HG02798 (cell line): ENCODE data around the gene HEPACAM.

Experiments
- ATAC-seq: cut with Tn5 transposase; IDR thresholded peaks from one replicate; pipeline ENCODE4 v1.9.1; 2021; ENCODE audit warnings: mild to moderate bottlenecking; ENCODE audit not compliant: unreplicated experiment, poor library complexity

Gene HEPACAM

DNA sequence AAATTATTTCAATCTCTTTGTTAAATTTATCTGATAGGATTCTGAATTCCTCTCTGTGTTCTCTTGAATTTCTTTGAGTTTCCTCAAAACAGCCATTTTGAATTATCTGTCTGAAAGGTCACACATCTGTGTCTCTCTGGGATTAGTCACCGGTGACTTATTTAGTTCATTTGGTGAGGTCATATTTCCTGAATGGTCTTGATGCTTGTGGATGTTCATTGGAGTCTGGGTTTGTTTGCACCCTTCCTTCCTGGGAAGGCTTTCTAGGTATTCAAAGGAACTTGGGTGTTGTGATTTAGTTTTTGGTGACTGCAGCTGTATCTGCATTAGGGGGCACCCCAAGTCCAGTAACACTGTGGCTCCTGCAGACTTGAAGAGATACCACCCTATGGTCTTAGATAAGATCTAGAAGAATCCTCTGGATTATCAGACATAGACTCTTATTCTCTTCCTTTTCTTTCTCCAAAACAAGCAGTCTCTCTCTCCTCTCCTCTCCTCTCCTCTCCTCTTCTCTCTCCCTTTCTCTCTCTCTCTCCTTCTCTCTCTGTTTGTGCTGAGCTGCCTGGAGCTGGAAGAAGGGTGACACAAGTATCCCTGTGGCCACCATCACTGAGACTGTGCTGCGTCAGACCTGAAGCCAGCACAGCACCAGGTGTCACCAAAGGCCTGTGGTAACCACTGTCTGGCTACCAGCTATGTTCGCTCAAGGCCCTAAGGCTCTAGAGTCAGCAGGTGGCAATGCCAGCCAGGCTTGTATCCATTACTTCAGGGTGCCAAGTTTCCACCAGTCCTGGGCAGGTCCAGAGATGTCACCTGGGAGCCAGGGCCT, 20.1 kb downstream of the HEPACAM start:
- no peak for ATAC-seq

DNA sequence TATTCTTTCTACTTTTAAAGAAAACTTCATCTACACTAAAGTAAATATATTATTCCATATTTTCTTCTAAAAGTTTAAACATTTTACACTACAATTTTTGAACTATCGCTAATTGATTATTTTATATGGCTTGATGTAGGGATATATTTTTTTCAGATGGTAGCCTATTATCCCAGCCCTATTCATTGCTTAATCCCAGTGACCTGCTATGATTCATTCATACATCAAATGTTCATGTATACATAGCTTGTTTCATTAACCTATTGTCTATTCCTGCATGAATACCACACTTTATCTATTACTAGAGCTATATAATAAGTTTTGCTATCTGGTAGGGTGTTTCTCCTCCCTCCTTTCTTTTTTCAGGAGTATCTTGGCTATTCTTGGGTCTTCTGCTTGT, 33.2 kb downstream of the HEPACAM start:
- no peak for ATAC-seq

DNA sequence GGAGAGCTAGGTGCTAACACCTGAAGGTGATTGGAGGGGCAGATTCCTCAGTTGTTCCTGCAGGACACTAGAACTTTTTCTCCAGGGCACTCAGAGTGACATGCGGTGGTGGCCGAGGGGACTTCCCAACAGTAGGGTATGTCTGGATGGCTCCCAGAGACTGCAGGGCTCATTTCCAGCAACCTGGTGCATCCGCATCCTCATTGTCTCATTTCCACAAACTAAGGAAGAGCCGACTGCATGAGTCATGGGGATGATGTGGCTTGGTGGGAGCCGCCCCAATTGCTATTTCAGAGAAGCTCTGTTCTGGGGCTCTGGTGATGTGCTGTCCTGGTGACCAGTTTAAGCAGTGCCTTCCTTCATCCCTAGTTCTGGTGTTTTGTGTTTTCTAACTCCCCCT, 35.4 kb downstream of the HEPACAM start:
- no peak for ATAC-seq

DNA sequence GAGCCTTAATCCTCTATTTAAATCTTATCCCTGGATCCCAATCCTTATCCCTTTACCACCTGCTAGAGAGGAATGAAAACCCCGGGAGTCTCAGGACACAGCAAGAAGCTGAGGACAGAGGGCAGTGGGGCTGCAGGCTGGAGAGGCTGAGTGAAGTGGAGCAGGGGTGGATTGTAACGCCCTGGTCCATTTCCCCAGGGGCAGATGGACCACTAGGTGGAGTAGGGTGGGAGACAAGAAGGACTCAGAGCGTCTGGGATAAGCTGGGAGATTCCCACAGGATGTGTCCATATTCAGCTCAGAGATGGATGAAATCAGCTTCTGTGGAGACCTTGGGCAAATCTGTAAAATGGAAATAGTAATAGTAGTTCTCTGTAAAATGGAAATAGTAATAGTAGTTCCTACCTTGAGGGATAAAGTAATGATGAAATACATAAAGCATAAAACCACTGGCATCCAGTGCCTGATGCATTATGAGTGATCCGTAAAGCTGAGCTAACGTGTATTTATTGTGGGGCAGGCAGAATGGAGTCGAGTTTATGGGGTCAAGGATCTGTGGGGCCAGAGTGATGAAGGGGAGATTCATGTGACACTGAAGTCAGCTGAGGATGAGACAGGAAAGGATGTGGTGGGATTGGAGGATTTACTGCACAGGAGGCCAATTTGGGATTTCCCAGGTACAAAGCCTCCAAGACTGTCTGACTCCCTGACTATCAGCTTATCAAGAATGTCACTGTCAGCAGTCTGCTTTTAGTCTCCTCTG, 36.3 kb downstream of the HEPACAM start:
- ATAC-seq = no peak

DNA sequence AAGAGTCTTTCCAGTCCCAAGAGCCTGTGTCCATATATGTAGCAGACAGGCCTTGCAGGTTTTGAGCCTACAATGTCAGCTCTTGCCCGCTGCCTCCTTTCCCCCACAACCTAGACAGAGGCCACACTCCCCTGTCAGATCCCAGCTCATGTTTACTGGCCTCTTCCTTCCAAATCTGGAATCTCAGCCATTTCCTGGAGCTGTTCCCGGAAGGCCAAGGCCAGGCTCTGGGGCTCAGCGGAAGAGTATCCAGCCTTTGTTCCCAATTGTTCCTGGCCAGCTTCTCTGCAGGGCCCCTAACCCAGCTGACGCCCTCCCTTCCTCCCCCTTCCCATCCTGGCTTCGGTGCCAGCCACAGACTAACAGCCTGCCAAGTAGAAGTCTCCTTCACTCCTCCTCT, 37.1 kb downstream of the HEPACAM start:
- ATAC-seq = no peak

DNA sequence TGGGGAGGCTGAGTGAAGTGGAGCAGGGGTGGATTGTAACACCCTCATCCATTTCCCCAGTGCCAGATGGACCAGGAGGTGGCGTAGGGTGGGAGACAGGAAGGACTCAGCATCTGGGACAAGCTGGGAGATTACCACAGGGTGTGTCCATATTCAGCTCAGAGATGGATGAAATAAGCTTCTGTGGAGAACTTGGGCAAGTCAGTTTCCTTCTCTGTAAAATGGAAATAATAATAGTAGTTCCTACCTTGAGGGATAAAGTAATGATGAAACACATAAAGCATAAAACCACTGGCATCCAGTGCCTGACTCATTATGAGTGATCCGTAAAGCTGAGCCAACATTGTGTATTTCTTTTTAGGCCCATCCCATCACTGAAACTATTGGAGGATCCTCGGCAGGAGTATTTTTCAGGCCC, 37.6 kb downstream of the HEPACAM start:
- no peak for ATAC-seq

DNA sequence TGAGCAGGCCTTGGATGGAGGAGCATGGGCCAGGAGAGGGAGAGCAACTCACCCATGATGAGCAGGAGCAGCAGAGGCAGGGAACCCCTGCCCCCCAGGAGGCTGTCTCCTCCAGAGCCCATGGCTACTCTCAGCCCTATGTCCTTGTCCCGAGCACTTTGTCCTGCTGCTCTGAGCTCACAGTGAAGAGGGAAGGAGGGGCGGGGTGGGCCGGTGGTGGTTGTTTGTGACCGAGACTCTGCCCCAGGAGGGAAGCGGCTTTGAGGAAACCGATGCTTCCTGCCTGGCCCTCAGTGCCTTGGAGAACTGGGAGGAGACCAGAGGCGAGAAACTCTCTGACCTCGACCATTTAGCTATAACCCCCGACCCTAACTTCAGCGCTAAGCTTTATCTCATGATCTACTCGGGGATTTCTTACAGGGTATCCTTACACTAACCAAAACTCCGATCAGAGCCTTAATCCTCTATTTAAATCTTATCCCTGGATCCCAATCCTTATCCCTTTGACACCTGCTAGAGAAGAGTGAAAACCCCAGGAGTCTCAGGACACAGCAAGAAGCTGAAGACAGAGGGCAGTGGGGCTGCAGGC, 38.1 kb downstream of the HEPACAM start, which contains the start of gene ROBO4:
Gene ROBO4, minus strand, starts transcription at position 192 of the 589 bp plus-strand sequence. Its CDS starts 70 bp downstream, at position 122.
- ATAC-seq = no peak

DNA sequence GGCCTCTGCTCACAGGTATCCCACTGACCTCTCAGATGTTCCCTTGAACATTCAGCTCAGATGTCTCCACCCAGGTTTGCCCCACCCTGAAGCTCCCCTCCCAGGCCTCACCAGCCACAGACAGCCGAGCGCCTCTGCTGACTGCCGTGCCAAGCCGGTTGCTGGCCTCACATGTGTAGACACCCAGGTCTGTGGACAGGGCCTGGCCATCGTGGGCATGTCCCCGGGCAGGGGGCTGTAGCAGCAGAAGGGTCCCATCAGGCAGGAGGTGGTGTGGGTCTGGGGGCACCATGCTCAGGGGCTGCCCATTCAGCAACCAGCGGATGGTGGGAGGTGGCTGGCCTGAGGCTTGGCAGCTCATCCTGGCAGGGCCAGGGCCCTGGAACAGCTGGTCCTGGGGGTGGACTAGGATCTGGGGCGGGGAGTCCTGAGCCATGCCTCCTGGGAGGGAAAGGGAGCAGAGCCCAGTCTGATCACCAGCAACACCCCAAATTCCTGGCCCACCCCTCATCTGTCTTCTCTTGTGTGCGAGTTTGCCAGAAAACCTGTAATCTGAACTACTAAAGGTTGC, 38.9 kb downstream of the HEPACAM start:
- ATAC-seq = no peak

DNA sequence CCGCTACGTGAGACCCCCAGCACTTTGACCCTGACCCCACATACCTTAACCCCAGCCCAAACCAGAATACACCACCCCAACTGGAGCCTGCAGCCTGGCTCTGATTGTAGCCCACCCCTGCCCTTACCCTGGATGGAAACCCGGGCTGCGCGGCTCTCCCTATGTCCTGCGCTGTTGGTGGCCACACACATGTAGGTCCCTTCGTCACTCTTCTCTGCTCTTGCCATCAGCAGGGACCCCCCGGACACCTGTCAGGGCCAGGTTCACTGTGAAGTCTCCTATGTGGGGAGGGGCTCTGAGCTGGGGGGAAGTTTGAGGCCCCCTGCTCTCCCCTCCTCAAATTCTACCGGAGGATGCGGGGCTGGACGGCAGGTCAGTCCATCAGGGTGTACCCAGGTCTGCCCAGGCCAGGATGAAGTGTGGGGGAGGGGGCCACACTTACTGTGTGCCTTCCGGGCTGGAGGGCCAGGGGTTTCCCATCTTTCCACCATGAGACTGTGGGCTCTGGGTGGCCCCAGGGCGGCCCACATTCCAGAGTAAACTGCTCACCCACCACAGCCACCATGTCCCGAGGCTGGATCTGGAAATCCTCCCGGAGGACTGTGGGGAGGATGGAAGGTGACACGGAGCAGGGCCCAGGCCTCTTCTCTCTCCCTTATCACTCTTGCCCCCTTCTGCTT, 39.6 kb downstream of the HEPACAM start:
- no peak for ATAC-seq

DNA sequence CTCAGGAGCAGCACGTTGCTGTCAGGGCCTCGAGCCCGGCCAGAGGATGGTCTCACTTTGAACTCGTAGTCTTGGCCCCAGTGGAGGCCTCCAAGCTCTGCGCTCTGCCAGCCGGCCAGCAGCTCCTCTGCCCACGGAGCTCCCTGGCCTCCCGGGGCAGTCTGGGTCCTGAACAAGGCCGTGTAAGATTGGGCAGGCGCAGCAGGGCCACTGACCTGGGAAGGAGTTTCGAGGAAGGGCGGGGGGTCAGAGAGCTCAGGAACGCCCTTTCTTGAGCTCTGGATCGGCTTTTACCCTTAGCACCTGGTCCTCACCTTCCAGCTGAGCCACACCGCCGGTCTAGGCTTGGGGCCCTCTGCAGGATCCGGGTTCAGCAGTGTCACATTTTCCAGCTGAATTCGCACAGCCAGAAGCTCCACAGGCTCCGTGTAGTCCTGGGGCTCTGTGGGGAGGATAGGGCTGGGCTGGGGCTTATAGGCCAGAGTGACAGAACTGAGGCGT, 40.3 kb downstream of the HEPACAM start:
- no peak for ATAC-seq

DNA sequence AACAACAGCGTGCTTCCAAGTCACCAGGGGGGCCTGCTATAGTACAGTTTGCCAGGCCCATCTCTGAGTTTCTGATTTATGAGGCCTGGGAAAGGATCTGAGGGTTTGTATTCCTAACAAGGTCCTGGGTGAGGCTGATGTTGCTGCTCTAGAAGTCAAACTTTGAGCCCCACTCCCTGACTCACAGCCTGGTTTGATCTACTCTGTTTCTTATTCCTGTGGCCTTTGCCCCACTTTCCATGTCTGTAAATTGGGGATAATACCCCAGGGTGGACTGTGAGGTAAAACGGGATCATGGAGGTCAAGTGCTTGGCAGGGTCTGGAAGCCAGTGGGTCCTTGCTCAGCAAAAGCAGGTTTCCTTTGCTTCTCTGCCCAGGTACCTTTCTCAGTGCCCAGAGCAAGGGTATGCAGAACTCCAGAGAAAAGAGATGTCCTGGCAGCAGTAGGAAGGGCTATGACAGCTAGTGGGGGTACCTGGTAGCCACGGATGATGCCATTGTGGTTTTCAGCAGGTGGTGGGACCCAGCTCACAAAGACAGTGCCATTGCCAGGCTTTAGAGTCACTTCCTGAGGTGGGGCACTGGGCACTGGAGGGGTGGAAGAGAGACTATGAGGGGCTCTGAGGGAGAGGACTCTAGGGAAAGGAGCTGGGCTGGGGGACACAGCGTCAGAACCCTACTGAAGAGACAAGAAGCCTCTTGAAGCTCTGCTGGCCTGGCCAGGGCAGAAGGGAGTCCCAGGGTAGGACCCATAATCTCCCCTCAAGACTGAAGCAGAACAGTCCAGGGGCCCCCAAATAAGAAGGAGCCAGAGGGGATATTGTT, 41.0 kb downstream of the HEPACAM start:
- ATAC-seq = no peak

DNA sequence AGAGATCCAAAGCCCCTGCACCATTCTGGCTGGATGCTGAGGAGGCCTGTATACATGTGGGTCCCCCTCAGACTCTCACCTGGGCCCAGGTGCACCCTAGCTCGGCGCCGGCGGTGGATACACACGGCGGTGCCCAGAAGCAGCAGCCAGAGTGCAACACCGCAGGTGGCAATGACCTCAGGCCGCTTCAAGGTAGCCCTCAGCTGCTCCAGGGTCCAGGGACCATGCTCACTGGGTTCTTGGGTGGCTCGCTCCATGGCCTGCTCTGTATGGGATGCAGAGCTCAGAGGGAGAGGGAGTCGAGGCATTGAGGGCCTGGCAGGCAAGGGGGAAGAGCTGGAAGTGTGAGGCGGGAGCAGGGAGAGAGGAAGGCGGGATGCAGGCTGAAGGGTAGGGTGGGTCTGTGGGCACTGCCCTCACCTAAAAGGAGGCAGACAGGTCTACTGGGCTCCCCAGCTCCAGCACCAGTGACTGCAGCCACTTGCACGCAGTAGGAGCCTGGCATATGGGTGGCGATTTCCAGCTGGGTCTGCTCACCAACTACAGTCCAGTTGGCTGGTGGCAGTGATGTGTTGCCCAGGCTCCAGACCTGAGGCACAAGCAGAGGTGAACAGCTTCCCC, 42.0 kb downstream of the HEPACAM start:
- ATAC-seq = no peak

DNA sequence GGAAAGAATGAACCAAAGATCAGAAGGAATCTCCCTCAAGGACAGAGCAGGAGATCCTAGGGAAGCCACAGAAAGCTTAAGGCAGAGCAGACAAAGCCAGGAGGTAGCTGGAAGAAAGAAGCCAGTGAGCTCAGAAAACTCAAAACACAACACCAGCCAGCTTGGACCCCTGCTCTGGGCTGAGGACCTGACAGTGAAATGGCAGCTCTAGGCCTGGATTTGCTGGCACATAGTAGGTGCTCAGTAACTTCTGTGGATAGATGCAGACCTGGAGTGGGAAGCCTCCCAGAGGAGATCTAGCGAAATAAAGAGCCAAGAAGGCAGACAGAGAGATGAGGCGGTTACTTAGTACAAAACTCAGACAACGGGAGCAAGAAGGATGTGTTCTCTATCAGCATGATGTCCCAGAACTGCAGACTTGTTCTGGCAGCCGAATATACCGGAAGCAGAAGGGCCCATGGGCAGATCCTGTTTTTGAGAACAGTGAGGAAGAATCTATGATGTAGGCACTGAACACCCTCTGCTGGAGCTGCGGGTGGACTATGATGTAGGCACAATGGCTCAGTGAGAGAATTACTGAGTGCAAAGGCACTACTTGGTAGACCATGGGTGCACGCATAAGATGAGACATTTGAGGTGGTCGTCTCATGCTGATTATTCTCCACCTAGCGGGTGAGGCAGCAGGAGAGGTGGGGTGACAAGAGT, 42.9 kb downstream of the HEPACAM start:
- no peak for ATAC-seq

DNA sequence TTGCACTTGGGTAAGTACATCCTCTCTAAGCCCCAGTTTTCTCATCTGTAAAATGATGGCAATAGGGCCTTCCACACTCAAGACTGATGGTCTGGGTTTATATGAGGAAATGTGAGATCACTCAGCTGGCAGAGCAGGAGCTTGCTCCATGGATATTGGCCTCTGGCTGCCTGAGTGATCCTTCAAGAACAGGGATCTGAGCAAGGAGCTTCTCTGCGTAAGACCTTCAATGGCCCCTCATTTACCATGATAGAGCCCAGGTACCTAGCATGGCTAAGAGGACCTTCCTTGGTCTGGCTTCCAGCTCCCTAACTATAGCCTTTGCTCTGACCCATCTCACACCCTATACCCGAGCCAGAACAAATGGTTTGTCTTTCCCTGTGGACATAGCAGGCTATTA, 43.7 kb downstream of the HEPACAM start:
- no peak for ATAC-seq

DNA sequence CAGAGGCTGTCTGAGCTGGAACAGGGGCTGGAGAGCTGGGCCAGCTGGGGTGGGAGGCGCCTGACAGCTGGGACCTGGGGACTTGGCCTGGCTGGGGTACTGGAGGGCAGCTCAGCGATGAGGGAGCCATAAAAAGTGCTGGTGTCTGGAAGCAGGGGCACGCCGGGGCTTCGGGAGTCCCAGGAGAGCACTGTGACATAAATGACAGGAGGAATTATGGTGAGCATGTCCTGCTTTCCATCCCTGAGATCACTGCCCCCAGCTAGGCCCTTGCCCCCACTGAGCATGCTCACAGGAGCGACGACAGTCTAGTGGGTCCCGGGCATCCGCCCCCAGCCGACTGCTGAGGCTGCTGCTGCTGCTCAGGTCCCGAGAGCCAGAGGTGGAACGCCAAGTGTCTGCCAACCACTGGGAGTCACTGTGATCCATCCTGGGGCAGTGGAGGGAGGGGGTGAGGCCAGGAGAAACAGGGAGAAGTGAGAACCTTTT, 44.4 kb downstream of the HEPACAM start:
- ATAC-seq = no peak

DNA sequence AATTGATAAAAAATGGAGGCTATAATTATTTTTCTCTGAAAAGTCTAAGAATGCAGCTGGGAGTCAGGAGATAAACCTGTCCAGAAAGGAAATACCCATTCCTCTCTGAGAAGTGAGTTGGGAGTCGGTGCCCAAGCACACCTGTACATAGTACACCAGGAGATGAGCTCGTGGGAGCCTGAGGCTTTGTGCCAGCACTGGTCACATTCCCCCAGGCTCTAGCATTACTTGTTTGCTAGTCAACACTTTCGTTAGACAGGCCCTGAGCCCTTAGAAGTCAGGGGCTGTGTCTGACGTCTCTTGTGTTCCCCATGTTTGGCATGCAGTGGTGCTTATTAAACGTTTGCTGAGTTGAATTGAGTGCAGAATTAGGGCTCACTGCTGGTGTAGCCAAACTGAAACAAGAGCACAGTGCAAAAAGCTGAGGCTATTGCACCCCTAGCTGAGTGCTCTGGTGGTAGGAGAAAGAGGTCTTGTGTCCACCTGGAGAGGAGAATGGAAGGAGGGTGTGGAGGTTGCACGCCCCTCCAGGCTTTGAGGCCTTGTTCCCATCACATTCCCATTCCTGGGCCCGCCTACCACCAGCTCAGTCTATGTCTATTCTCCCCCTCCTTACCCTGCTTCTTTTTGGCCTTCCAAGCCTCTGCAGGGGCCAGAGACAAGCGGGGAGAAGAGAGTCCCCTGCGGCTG, 45.0 kb downstream of the HEPACAM start:
- ATAC-seq = no peak

DNA sequence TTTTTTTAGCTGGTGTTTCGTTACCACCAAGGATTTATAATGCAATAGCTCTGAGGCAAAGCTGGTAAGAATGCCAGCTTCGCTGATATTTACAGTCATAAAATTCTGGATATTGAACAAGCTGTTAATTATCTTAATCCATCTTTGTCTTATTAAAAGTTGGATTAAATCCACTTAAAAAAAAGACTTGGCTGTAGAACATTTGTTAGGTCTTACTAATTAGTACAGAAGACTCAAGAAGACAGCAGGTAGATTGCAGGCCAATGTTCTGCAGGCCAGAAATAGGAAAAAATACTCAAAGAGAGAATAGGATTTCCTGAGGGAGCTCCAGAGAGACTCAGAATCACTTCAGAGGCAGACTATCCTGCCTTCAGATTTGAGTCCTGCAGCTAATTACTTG, 45.7 kb downstream of the HEPACAM start:
- no peak for ATAC-seq
